WERI-Rb-1 (cell line): ENCODE data around the gene FOXA1.

ENCODE experiments used
- DNase-seq: peaks from one replicate; pipeline ENCODE4 v3.0.0-alpha.2; 2020
- H3K27ac ChIP-seq: fragments of 250-450 bp; sonication (Bioruptor Pico); 2 replicates; pipeline ENCODE4 v1.5.1; 2020; ENCODE audit warnings: mild to moderate bottlenecking, moderate library complexity
- H3K27me3 ChIP-seq: fragments of 250-450 bp; sonication (Bioruptor Pico); 2 replicates; pipeline ENCODE4 v1.5.1; 2021; ENCODE audit warnings: mild to moderate bottlenecking, low read depth, moderate library complexity; ENCODE audit not compliant: insufficient read depth, severe bottlenecking
- H3K36me3 ChIP-seq: fragments of 250-450 bp; sonication (Bioruptor Pico); 2 replicates; pipeline ENCODE4 v1.5.1; 2020; ENCODE audit warnings: mild to moderate bottlenecking, moderate library complexity
- H3K4me3 ChIP-seq: 2 replicates; pipeline ENCODE4 v1.5.1; 2011; ENCODE audit warnings: low read depth, mild to moderate bottlenecking, control low read depth, low read length
- H3K9me3 ChIP-seq: fragments of 250-450 bp; sonication (Bioruptor Pico); 2 replicates; pipeline ENCODE4 v1.5.1; 2021; ENCODE audit warnings: mild to moderate bottlenecking, moderate library complexity; ENCODE audit not compliant: severe bottlenecking
- TF ChIP-seq, protein P1 (sequence below): IDR thresholded peaks from 2 replicates; pipeline ENCODE4 v1.5.1; 2011; ENCODE audit warnings: low read depth, mild to moderate bottlenecking, control low read depth, inconsistent platforms, low read length

Gene FOXA1

DNA sequence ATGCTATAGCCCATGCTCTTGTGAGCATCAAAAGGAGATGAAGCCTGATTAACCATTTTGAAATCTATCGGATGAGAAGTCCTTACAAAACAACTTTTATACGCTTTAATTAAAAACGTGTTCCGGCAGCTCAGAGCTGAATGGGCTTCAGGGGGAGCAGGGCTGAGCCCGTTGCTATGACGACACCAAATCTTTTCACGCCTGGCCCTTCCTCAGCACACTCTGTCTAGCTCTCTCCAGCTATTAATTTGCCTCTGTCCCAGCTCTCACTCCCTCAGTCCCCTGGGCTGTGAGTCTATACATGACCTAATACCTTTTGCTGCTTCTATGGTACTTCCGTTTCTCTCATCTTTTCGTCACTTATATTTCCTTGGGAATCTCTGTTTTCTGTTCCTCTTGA, 15.8 kb downstream of the FOXA1 start:
- Histone ChIP-seq H3K36me3 (no peaks in the 10 kb centered on the region), H3K9me3 (no peaks in the 10 kb centered on the region), H3K27ac (no peak overlapping the region), H3K4me3 (no peak overlapping the region), H3K27me3 (peaks cover 32% of the 10 kb centered on the region)
- TF ChIP-seq, protein P1, sequence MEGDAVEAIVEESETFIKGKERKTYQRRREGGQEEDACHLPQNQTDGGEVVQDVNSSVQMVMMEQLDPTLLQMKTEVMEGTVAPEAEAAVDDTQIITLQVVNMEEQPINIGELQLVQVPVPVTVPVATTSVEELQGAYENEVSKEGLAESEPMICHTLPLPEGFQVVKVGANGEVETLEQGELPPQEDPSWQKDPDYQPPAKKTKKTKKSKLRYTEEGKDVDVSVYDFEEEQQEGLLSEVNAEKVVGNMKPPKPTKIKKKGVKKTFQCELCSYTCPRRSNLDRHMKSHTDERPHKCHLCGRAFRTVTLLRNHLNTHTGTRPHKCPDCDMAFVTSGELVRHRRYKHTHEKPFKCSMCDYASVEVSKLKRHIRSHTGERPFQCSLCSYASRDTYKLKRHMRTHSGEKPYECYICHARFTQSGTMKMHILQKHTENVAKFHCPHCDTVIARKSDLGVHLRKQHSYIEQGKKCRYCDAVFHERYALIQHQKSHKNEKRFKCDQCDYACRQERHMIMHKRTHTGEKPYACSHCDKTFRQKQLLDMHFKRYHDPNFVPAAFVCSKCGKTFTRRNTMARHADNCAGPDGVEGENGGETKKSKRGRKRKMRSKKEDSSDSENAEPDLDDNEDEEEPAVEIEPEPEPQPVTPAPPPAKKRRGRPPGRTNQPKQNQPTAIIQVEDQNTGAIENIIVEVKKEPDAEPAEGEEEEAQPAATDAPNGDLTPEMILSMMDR, result no peak
- DNase-seq, result no peak

DNA sequence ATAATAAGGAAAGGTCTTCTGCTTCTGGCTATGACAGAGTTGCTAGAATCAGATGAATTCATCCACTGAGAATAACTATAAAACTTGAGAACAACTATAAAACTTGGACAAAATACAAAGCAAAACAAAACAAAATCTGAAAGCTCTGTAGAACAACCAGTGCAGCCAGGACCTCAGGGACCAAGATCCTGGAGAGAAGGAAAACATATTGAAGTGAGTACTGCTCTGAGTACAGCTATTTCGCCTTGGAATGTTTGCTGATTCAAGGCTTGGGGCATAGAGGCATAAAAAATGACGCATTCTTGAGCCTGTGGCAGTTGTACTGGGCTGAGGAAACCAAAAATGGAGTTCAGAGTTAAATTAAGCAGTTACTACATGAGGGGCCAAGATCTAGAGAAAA, 21.7 kb downstream of the FOXA1 start:
- TF ChIP-seq, protein P1, result no peak
- DNase-seq, result no peak
- H3K27ac ChIP-seq, result no peak overlapping the region
- no peak overlapping the region for H3K4me3 ChIP-seq
- no peaks in the 10 kb centered on the region for H3K36me3 ChIP-seq
- no peaks in the 10 kb centered on the region for H3K9me3 ChIP-seq
- H3K27me3 ChIP-seq, result peaks cover 9% of the 10 kb centered on the region

DNA sequence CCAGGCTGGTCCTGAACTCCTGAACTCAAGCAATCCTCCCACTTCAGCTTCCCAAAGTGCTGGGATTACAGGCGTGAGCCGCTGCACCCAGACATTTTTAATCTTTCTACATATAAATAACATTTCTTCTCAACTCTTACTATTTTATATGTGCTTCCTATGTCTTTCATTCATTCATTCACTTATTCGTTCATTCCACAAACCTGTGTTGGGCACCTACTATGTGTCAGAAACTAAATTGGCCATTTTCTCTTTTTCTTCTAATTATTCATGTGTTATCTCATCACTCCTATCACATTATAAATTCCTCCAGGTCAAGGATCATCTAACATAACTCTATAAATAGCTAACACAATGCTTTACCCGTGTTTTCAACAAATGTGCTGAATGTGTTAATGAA, 23.7 kb downstream of the FOXA1 start:
- no peaks in the 10 kb centered on the region for H3K9me3 ChIP-seq
- H3K27me3 ChIP-seq, result peaks cover 5% of the 10 kb centered on the region
- TF ChIP-seq, protein P1, result no peak
- no peak overlapping the region for H3K4me3 ChIP-seq
- no peak overlapping the region for H3K27ac ChIP-seq
- DNase-seq, result no peak
- no peaks in the 10 kb centered on the region for H3K36me3 ChIP-seq

DNA sequence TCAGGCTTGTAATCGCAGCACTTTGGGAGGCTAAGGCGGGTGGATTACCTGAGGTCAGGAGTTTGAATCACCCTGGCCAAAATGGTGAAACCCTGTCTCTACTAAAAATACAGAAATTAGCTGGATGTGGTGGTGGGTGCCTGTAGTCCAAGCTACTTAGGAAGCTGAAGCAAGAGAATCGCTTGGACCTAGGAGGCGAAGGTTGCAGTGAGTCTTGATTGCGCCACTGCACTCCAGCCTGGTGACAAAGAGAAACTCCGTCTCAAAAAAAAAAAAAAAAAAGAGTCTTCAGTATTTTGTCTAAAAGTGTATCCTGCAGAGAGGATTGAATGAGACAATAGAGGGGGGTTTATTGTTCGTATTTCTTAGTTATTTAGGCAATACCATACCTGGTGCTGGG, 25.3 kb downstream of the FOXA1 start:
- H3K27ac ChIP-seq, result no peak overlapping the region
- TF ChIP-seq, protein P1, result no peak
- no peak for DNase-seq
- H3K9me3 ChIP-seq, result no peaks in the 10 kb centered on the region
- no peak overlapping the region for H3K4me3 ChIP-seq
- H3K27me3 ChIP-seq, result peaks cover 5% of the 10 kb centered on the region
- H3K36me3 ChIP-seq, result no peaks in the 10 kb centered on the region

DNA sequence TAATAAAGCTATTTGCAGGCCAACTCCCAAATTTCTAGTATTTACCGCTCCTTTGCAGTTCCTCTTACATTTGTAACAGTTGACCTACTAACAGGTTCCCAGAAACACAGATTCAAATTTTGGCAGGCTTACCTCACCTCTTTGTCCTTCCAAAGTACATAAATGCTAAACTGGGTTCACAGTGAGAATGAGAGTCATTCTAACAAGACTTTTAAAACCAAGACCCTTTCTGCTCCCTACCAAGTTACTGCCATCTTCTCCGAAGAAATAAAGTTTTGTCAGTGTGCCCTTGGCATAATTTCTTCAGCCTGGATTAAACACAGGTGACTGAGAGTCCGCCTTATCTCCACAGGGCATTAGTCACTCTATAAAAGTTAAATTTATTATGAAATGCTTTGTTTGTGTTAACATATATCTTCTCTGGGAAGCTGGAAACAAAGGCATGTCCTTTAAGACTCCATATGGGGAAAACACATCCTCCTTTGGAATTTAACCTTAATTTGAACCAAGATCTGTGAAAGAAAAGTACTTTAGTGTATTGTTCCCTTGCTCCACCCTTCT, 28.2 kb downstream of the FOXA1 start:
- H3K27ac ChIP-seq, result no peak overlapping the region
- H3K9me3 ChIP-seq, result no peaks in the 10 kb centered on the region
- peaks cover 6% of the 10 kb centered on the region for H3K27me3 ChIP-seq
- no peak for DNase-seq
- TF ChIP-seq, protein P1, result no peak
- H3K4me3 ChIP-seq, result no peak overlapping the region
- no peaks in the 10 kb centered on the region for H3K36me3 ChIP-seq

DNA sequence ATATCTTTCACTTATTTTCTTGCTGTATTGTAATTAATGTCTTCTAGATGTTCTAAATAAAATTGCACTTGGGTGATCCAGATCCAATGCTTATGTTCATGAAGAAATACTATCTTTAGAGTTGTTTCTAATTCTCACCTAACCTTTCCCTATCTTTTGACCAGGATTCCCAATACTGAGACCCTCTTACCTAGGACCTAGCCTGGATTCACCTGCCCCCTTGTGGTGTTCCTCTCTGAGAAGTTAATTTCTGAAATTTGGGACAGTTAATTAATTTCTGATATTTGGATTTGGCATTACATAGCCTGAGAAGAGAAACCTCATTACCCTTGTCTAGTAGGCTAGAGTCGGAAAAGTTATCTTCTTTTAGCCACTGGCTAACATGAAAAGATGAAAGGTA, 29.5 kb downstream of the FOXA1 start:
- Histone ChIP-seq H3K27ac (no peak overlapping the region), H3K9me3 (no peaks in the 10 kb centered on the region), H3K4me3 (no peak overlapping the region), H3K36me3 (no peaks in the 10 kb centered on the region), H3K27me3 (peaks cover 3% of the 10 kb centered on the region)
- TF ChIP-seq, protein P1, result no peak
- no peak for DNase-seq
